Peyer's patch (tissue), 4 donors: ENCODE measurements around the gene BLID.

Source experiments
- POLR2A ChIP-seq, 2 donors: fragments of 450-650 bp; IDR thresholded peaks; one replicate each; pipeline ENCODE4 v1.5.1; 2017; ENCODE audit warnings: antibody characterized with exemption in 2 of 2, mild to moderate bottlenecking in 2 of 2, moderate library complexity in 2 of 2
- TF ChIP-seq, protein P1 (sequence below), 6 experiments: fragments of 450-650 bp in 4 of 6; fragments of 200-600 bp in 2 of 6; sonication (generic) in 1 of 6; IDR thresholded peaks; one replicate each; pipeline ENCODE4 v1.5.1; 2017 to 2019; ENCODE audit warnings: antibody characterized with exemption in 6 of 6, mild to moderate bottlenecking in 3 of 6, moderate library complexity in 1 of 6

DNA sequence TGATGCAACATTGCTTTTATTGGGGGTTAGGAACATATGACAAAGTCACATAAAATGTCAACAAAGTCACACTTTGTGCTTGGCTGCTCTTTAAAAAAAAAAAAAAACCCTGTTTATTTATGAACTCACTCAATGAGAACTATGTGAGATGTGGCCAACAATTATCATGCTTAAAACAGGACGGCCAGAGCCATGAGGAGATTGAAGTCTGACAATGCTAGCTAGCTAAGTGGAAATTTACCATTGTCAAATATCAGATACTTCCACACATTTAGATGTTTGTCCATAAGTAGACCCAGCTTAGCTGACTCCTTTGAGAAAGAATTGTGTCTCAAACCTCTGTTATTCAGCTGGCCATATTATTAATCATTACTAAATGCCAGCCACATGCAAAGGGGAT is 26.9 kb downstream of the BLID start:
- no peak for TF ChIP-seq POLR2A (IDR thresholded peaks at IDR 0.05)
- TF ChIP-seq, protein P1, sequence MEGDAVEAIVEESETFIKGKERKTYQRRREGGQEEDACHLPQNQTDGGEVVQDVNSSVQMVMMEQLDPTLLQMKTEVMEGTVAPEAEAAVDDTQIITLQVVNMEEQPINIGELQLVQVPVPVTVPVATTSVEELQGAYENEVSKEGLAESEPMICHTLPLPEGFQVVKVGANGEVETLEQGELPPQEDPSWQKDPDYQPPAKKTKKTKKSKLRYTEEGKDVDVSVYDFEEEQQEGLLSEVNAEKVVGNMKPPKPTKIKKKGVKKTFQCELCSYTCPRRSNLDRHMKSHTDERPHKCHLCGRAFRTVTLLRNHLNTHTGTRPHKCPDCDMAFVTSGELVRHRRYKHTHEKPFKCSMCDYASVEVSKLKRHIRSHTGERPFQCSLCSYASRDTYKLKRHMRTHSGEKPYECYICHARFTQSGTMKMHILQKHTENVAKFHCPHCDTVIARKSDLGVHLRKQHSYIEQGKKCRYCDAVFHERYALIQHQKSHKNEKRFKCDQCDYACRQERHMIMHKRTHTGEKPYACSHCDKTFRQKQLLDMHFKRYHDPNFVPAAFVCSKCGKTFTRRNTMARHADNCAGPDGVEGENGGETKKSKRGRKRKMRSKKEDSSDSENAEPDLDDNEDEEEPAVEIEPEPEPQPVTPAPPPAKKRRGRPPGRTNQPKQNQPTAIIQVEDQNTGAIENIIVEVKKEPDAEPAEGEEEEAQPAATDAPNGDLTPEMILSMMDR (IDR thresholded peaks at IDR 0.05): no peak
